ENCODE data around the gene PTPA.

DNA sequence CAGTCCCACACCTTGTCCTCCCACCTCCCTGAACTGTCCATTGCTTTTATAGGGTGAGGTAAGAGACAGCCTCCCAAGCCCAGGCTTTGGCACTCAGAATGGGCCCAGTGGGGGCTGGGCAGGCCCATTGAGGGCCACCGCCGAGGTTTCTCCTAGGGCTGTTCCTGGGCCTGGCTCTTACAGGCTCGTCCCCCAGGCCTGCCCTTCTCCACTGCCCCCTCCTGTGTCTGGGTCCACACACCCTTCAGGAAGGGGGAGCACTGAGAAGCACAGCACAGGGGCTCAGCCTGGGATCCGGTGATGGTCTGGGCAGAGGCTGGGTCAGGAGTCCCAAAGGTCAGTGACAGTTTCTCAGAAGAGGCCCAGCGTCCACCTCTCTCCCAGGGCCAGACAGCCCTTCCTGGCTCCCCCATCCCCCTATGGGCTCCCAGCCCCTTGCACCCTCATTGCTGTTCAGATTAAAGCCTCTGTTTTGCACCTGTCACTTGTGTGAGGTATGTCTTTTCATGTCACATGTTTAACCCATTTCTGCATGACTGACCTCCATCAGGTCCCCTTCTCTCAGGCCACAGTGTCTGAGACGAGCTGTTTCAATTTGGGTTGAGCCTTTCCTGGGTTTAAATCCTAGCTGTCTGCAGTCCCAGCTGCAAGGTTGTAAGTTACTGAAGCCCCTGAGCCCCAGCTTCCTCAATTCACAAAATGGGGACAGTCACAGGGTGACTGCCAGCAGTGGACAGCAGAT is 37.4 kb downstream of the PTPA start:
- TF ChIP-seq POLR2AphosphoS5 (IDR thresholded peaks at IDR 0.05) (no peak), POLR2A (IDR thresholded peaks at IDR 0.05) (no peak), EP300 (IDR thresholded peaks at IDR 0.05) (no peak)
- TF ChIP-seq, protein P1, sequence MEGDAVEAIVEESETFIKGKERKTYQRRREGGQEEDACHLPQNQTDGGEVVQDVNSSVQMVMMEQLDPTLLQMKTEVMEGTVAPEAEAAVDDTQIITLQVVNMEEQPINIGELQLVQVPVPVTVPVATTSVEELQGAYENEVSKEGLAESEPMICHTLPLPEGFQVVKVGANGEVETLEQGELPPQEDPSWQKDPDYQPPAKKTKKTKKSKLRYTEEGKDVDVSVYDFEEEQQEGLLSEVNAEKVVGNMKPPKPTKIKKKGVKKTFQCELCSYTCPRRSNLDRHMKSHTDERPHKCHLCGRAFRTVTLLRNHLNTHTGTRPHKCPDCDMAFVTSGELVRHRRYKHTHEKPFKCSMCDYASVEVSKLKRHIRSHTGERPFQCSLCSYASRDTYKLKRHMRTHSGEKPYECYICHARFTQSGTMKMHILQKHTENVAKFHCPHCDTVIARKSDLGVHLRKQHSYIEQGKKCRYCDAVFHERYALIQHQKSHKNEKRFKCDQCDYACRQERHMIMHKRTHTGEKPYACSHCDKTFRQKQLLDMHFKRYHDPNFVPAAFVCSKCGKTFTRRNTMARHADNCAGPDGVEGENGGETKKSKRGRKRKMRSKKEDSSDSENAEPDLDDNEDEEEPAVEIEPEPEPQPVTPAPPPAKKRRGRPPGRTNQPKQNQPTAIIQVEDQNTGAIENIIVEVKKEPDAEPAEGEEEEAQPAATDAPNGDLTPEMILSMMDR (IDR thresholded peaks at IDR 0.05), result no peak
